Measurements from ENCODE around the gene ZFAND3. TPM values are rescaled to one million over a fixed set of nuclear protein-coding genes. Genes with fewer than 3 reads are reported as not detected.

ZFAND3 gene
- total RNA-seq, 2 experiments from 2014 or later, result 8.3 to 33.8 TPM

DNA sequence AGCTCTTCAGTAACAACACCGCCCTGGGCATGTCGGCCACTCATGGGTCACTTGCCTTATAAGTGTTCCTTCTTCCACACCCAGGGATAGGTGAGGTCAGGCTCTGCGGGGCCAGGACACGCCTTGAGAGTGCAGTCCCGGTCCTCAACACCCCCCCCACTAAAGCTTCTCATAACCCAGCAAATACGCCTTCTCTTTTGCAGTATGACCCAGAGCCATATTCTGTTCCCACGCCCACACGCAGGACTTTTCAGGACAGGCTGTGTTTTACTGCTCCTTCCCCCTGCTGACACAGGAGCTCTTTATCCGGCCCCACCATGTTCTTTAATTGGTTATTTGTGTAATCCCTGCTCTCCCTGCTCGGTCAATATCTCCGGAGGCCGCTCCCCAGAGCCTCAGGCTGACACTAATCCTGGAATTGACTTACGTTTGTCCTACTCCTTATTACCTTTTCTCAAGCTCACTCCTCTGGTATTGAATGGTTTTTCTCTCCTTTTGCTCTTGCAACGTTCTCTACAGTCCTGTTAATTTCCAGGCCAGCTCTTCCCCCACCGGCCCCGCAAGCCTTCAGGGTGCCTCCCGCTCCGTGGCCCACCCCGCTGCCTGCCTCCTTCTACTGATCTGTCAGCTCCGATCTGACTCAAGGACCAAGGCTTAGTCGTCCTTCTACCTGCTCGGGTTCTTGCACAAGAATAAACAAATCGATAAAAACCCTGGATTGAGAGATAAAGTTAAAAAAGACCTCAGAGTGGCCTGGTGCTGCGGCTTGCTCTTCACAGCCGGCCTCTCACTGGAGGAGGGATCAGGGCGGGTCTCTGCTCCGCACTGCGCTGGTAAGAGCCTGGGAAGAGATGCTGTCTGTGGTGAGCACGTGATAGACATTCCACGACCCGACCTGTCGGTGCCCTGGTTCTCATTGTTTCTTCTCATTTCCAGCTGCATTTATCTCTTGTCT, 357.5 kb downstream of the ZFAND3 start:
- intact Hi-C loops (cut with micrococcal nuclease; ENCODE audit: unreplicated experiment), result no loop called here
- Histone ChIP-seq H3K9me3 (ENCODE audit: low read length) (no peaks in the 10 kb centered on the region), H2AFZ (ENCODE audit: low read length) (no peak overlapping the region), H3K4me1 (ENCODE audit: insufficient read depth, low read length, poor library complexity, severe bottlenecking) (no peaks in the 10 kb centered on the region), H3K4me3 (ENCODE audit: low read depth, low read length, poor library complexity, severe bottlenecking) (no peak overlapping the region), H3K9me2 (ENCODE audit: insufficient read depth, low read length) (no peaks in the 10 kb centered on the region), H4K20me1 (ENCODE audit: insufficient read depth, low read length) (no peaks in the 10 kb centered on the region), H3K79me2 (ENCODE audit: insufficient read depth, low read depth, low read length) (no peaks in the 10 kb centered on the region), H3K36me3 (ENCODE audit: insufficient read depth, low read length) (no peaks in the 10 kb centered on the region), H3K27ac (ENCODE audit: low read depth, low read length, poor library complexity, severe bottlenecking) (no peak overlapping the region), H3K4me2 (ENCODE audit: low read length) (no peak overlapping the region)
- TF ChIP-seq EZH2phosphoT487 (IDR thresholded peaks at IDR 0.05; ENCODE audit: borderline replicate concordance, low read depth, low read length), result no peak
- TF ChIP-seq, protein P1, sequence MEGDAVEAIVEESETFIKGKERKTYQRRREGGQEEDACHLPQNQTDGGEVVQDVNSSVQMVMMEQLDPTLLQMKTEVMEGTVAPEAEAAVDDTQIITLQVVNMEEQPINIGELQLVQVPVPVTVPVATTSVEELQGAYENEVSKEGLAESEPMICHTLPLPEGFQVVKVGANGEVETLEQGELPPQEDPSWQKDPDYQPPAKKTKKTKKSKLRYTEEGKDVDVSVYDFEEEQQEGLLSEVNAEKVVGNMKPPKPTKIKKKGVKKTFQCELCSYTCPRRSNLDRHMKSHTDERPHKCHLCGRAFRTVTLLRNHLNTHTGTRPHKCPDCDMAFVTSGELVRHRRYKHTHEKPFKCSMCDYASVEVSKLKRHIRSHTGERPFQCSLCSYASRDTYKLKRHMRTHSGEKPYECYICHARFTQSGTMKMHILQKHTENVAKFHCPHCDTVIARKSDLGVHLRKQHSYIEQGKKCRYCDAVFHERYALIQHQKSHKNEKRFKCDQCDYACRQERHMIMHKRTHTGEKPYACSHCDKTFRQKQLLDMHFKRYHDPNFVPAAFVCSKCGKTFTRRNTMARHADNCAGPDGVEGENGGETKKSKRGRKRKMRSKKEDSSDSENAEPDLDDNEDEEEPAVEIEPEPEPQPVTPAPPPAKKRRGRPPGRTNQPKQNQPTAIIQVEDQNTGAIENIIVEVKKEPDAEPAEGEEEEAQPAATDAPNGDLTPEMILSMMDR (conservative IDR thresholded peaks at IDR 0.05; ENCODE audit: low read length), result no peak
- ChIA-PET CTCF (ENCODE audit: unreplicated experiment) (no interaction called here), POLR2A (interaction anchor here (0.7 kb wide), 1 partner anchor 61 kb away, joined by 4 read pairs; no protein-coding TSS in a partner anchor)
- no peak for DNase-seq (ENCODE audit: low spot score)
- no TSS peak for BruUV-seq (replicated peaks)

DNA sequence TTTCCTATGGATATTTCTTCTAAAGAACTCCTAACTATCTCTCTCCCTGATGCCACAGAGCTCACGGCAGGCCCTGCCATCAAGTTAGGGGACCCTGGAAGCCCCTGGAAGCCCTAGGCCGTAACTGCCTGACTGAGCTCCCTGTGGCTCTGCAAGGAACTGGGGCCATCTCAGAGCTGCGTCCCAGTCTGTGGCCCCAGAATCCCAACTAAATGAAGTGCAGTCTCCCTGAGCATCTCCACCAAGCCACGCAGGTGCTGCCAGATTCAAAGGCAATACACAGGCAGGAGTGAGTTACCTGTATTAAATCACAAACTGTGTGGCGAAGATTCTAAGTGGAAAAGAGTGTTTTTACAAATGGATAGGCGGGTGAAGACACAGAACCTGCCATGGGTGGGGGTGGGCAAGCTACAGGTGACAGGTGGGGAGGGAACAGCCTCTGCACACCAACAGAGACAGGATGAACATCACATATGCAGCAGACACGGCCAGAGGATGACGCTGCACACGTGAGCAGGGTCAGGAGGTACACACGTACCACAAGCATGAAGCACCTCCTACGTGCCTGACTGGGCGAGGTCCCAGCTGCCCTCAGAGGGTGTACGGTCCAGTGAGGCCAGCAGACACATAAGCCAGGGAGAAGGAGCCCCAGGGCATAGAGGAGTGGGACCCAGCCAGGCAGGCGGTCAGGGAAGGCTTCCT, 358.5 kb downstream of the ZFAND3 start:
- no peak overlapping the region for H2AFZ ChIP-seq (ENCODE audit: low read length)
- H4K20me1 ChIP-seq (ENCODE audit: insufficient read depth, low read length), result no peaks in the 10 kb centered on the region
- H3K4me1 ChIP-seq (ENCODE audit: insufficient read depth, low read length, poor library complexity, severe bottlenecking), result no peaks in the 10 kb centered on the region
- H3K9me2 ChIP-seq (ENCODE audit: insufficient read depth, low read length), result no peaks in the 10 kb centered on the region
- H3K27ac ChIP-seq (ENCODE audit: low read depth, low read length, poor library complexity, severe bottlenecking), result no peak overlapping the region
- no peak overlapping the region for H3K4me3 ChIP-seq (ENCODE audit: low read depth, low read length, poor library complexity, severe bottlenecking)
- H3K79me2 ChIP-seq (ENCODE audit: insufficient read depth, low read depth, low read length), result no peaks in the 10 kb centered on the region
- ChIA-PET CTCF (ENCODE audit: unreplicated experiment) (no interaction called here), POLR2A (interaction anchor here (0.7 kb wide), 1 partner anchor 60 kb away, joined by 4 read pairs; no protein-coding TSS in a partner anchor)
- no peak for DNase-seq (ENCODE audit: low spot score)
- H3K36me3 ChIP-seq (ENCODE audit: insufficient read depth, low read length), result no peaks in the 10 kb centered on the region
- intact Hi-C loops (cut with micrococcal nuclease; ENCODE audit: unreplicated experiment), result no loop called here
- TF ChIP-seq EZH2phosphoT487 (IDR thresholded peaks at IDR 0.05; ENCODE audit: borderline replicate concordance, low read depth, low read length), result no peak
- TF ChIP-seq, protein P1 (conservative IDR thresholded peaks at IDR 0.05; ENCODE audit: low read length), result no peak
- H3K9me3 ChIP-seq (ENCODE audit: low read length), result no peaks in the 10 kb centered on the region
- H3K4me2 ChIP-seq (ENCODE audit: low read length), result no peak overlapping the region
- BruUV-seq (replicated peaks), result no TSS peak

All from OCI-LY7 (cell line).